ENCODE data around the gene LRRC10B. TPM values are rescaled to one million over a fixed set of nuclear protein-coding genes. Genes with fewer than 3 reads are reported as not detected.

LRRC10B gene
- total RNA-seq, 1 experiment from 2014 or later: not detected

DNA sequence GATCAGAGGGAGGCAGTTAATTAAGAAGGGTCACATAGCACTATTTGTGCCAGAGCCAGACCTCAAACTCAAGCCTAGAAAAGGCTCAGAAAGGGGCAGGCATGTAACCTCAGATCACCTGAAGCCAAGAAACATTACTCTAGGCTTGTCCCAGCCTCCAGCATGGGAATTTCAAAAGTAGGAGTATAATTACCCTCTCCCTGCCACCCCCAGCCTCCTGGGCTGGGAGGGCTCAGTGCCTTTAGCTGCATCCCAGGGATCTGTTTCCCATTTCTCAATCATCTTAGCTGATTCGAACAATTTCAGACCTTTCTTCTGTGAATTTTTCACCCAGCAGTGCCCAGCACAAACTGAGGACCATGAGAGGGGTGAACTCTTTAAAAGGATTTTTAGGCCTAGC, 33.1 kb upstream of the LRRC10B start:
- Histone ChIP-seq H3K4me1 (ENCODE audit: control insufficient read depth in 1 of 2, insufficient read depth in 2 of 2, low read length in 2 of 2) (no peaks in the 10 kb centered on the region), H3K4me3 (replicated peaks in 1 of 2; ENCODE audit: low read depth in 1 of 2, low read length in 2 of 2) (no peak overlapping the region), H3K36me3 (ENCODE audit: control insufficient read depth in 1 of 2, insufficient read depth in 2 of 2, low read length in 2 of 2) (no peaks in the 10 kb centered on the region; a peak in 1 of 4 replicates), H3K79me2 (ENCODE audit: insufficient read depth, low read length) (no peaks in the 10 kb centered on the region), H3K9ac (ENCODE audit: low read length) (no peak overlapping the region), H3K9me2 (ENCODE audit: insufficient read depth) (no peaks in the 10 kb centered on the region), H3K27ac (ENCODE audit: low read depth, low read length) (no peak overlapping the region), H4K20me1 (ENCODE audit: insufficient read depth) (no peaks in the 10 kb centered on the region), H3K4me2 (ENCODE audit: low read length) (no peak overlapping the region), H3K9me3 (ENCODE audit: control insufficient read depth in 1 of 2, insufficient read depth in 1 of 2, low read depth in 1 of 2, low read length in 2 of 2) (no peaks in the 10 kb centered on the region), H3K27me3 (ENCODE audit: insufficient read depth, low read length) (no peaks in the 10 kb centered on the region), H2AFZ (ENCODE audit: low read depth, low read length, poor library complexity, severe bottlenecking) (no peak overlapping the region)
- no TSS peak for BruUV-seq (replicated peaks)
- POLR2A ChIA-PET: no interaction called here
- RAD21 ChIA-PET (ENCODE audit: low non-redundant PET in 1 of 2, low total read pairs in 2 of 2, uncharacterized antibody in 2 of 2, unreplicated experiment in 2 of 2): no interaction called here
- intact Hi-C loops (cut with micrococcal nuclease): no loop called here
- ATAC-seq: no peak
- DNase-seq (ENCODE audit: low read depth, low spot score): no peak
- TF ChIP-seq RAD21 (IDR thresholded peaks at IDR 0.05; ENCODE audit: low read depth): no peak
- TF ChIP-seq SRF (IDR thresholded peaks at IDR 0.05; ENCODE audit: low read depth): no peak
- no peak for TF ChIP-seq CBX3 (IDR thresholded peaks at IDR 0.05; ENCODE audit: low read depth)
- no peak for TF ChIP-seq POLR2AphosphoS5 (IDR thresholded peaks at IDR 0.05; ENCODE audit: low read depth, low read length)
- TF ChIP-seq ZNF274 (IDR thresholded peaks at IDR 0.05; ENCODE audit: low read depth, low read length): no peak
- no peak for TF ChIP-seq SIN3A (IDR thresholded peaks at IDR 0.05; ENCODE audit: low read depth)
- TF ChIP-seq EZH2phosphoT487 (IDR thresholded peaks at IDR 0.05; ENCODE audit: borderline replicate concordance): no peak
- TF ChIP-seq ELF1 (IDR thresholded peaks at IDR 0.05; ENCODE audit: borderline replicate concordance, low read depth): no peak
- no peak for TF ChIP-seq EGR1 (IDR thresholded peaks at IDR 0.05; ENCODE audit: low read depth)
- TF ChIP-seq, protein P1, sequence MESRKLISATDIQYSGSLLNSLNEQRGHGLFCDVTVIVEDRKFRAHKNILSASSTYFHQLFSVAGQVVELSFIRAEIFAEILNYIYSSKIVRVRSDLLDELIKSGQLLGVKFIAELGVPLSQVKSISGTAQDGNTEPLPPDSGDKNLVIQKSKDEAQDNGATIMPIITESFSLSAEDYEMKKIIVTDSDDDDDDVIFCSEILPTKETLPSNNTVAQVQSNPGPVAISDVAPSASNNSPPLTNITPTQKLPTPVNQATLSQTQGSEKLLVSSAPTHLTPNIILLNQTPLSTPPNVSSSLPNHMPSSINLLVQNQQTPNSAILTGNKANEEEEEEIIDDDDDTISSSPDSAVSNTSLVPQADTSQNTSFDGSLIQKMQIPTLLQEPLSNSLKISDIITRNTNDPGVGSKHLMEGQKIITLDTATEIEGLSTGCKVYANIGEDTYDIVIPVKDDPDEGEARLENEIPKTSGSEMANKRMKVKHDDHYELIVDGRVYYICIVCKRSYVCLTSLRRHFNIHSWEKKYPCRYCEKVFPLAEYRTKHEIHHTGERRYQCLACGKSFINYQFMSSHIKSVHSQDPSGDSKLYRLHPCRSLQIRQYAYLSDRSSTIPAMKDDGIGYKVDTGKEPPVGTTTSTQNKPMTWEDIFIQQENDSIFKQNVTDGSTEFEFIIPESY (IDR thresholded peaks at IDR 0.05; ENCODE audit: extremely low read depth, insufficient replicate concordance, low read length): no peak
- TF ChIP-seq, protein P2, sequence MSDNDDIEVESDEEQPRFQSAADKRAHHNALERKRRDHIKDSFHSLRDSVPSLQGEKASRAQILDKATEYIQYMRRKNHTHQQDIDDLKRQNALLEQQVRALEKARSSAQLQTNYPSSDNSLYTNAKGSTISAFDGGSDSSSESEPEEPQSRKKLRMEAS (IDR thresholded peaks at IDR 0.05): no peak
- TF ChIP-seq YY1 (IDR thresholded peaks at IDR 0.05; ENCODE audit: extremely low read depth, insufficient replicate concordance, low read depth, low read length): no peak
- no peak for TF ChIP-seq EZH2 (IDR thresholded peaks at IDR 0.05)
- TF ChIP-seq, protein P3, sequence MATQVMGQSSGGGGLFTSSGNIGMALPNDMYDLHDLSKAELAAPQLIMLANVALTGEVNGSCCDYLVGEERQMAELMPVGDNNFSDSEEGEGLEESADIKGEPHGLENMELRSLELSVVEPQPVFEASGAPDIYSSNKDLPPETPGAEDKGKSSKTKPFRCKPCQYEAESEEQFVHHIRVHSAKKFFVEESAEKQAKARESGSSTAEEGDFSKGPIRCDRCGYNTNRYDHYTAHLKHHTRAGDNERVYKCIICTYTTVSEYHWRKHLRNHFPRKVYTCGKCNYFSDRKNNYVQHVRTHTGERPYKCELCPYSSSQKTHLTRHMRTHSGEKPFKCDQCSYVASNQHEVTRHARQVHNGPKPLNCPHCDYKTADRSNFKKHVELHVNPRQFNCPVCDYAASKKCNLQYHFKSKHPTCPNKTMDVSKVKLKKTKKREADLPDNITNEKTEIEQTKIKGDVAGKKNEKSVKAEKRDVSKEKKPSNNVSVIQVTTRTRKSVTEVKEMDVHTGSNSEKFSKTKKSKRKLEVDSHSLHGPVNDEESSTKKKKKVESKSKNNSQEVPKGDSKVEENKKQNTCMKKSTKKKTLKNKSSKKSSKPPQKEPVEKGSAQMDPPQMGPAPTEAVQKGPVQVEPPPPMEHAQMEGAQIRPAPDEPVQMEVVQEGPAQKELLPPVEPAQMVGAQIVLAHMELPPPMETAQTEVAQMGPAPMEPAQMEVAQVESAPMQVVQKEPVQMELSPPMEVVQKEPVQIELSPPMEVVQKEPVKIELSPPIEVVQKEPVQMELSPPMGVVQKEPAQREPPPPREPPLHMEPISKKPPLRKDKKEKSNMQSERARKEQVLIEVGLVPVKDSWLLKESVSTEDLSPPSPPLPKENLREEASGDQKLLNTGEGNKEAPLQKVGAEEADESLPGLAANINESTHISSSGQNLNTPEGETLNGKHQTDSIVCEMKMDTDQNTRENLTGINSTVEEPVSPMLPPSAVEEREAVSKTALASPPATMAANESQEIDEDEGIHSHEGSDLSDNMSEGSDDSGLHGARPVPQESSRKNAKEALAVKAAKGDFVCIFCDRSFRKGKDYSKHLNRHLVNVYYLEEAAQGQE (IDR thresholded peaks at IDR 0.05; ENCODE audit: low read depth): no peak
- no peak for TF ChIP-seq CEBPB (IDR thresholded peaks at IDR 0.05; ENCODE audit: low read depth)
- TF ChIP-seq POLR2A (IDR thresholded peaks at IDR 0.05; ENCODE audit: borderline replicate concordance, extremely low read depth, insufficient read depth, insufficient read length): no peak
- no peak for TF ChIP-seq FOSL1 (IDR thresholded peaks at IDR 0.05; ENCODE audit: low read depth)
- TF ChIP-seq, protein P4, sequence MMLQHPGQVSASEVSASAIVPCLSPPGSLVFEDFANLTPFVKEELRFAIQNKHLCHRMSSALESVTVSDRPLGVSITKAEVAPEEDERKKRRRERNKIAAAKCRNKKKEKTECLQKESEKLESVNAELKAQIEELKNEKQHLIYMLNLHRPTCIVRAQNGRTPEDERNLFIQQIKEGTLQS (IDR thresholded peaks at IDR 0.05): no peak
- TF ChIP-seq, protein P5, sequence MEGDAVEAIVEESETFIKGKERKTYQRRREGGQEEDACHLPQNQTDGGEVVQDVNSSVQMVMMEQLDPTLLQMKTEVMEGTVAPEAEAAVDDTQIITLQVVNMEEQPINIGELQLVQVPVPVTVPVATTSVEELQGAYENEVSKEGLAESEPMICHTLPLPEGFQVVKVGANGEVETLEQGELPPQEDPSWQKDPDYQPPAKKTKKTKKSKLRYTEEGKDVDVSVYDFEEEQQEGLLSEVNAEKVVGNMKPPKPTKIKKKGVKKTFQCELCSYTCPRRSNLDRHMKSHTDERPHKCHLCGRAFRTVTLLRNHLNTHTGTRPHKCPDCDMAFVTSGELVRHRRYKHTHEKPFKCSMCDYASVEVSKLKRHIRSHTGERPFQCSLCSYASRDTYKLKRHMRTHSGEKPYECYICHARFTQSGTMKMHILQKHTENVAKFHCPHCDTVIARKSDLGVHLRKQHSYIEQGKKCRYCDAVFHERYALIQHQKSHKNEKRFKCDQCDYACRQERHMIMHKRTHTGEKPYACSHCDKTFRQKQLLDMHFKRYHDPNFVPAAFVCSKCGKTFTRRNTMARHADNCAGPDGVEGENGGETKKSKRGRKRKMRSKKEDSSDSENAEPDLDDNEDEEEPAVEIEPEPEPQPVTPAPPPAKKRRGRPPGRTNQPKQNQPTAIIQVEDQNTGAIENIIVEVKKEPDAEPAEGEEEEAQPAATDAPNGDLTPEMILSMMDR (IDR thresholded peaks at IDR 0.05 in 2 of 3, conservative IDR thresholded peaks at IDR 0.05 in 1 of 3; ENCODE audit: borderline replicate concordance in 1 of 3, insufficient read depth in 1 of 3, low read depth in 2 of 3, low read length in 2 of 3): no peak
- CTCF ChIA-PET: interaction anchor here (0.8 to 3.3 kb wide), 3 partner anchors 42 to 163 kb away, joined by 5 to 21 read pairs (median 5); no protein-coding TSS in a partner anchor

Data from HCT116 (cell line).